ENCODE data around the gene FBXO27.

FBXO27 gene

DNA sequence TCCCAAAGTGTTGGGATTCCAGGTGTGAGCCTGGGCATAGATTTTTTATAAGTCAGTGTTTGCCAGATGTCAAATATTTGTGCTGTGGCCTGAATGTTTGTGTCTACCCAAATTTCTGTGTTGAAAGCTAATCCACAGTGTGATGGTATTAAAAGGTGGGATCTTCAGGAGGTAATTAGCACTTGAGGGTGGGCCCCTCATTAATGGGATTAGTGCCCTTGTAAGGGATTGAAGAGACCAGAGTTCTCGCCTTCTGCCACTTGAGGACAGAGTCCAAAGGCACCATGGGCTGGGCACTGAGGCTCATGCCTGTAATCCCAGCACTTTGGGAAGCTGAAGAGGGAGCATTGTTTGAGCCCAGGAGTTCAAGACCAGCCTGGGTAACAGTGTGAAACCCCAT, 47.1 kb downstream of the FBXO27 start:
- no peak for DNase-seq

DNA sequence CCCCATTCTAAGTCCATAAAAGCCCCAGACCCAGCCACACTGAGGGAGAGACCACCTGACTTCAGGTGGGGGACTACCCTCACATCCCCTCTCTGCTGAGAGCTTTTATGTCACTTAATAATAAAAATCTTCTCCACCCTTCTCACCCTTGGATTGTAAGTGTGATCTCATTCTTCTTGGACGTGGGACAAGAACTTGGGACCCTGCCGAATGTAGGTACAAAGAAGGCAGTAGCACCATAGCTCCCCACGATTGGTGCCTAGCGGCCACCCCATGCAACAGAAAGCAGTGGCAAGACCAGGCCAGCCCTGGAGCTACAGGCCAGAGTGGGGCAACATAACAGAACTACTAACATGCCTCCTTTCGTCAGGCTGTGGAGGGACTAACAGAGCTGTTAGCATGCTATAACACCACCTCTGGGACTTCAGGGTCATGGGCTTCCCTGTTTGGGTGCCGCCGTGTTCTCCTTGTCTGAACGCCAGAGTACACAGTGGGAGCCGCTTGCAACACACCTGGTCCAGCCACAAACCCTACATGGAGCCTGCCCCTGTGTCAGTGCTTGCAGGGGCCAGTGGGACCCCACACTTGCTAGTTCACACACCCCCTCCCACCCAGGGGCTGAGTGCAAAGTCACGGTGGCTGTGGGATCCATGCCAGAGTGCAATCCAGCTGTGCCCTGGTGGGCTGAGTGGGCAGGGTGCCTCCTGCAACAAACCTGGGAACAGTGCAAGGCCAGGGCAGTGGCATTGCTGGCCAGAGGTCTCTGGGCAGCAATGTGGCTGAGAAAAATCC, 51.6 kb downstream of the FBXO27 start:
- no peak for DNase-seq

DNA sequence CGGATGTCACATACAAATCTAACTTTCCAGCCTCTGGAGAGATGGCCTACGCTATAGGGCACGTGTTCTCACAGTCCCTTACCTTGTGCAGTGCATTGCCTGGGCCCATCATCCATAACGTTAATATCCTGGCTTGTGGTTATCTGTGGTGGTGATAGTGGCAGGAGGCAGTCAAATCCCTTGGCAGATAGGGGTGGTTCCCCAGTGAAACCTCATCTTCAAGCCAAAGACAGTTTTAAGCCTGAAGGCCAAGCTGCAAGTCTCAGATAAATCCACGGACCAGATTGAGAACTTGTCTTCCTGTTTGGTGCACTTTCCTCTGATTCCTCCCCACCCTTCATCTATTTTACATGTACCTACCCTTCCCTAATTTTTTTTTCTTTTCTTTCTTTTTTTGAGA, 52.5 kb downstream of the FBXO27 start:
- no peak for DNase-seq

GRCh38 chr19:38978326-38978689, 54.0 kb downstream of the FBXO27 start:
- DNase-seq = no peak

DNA sequence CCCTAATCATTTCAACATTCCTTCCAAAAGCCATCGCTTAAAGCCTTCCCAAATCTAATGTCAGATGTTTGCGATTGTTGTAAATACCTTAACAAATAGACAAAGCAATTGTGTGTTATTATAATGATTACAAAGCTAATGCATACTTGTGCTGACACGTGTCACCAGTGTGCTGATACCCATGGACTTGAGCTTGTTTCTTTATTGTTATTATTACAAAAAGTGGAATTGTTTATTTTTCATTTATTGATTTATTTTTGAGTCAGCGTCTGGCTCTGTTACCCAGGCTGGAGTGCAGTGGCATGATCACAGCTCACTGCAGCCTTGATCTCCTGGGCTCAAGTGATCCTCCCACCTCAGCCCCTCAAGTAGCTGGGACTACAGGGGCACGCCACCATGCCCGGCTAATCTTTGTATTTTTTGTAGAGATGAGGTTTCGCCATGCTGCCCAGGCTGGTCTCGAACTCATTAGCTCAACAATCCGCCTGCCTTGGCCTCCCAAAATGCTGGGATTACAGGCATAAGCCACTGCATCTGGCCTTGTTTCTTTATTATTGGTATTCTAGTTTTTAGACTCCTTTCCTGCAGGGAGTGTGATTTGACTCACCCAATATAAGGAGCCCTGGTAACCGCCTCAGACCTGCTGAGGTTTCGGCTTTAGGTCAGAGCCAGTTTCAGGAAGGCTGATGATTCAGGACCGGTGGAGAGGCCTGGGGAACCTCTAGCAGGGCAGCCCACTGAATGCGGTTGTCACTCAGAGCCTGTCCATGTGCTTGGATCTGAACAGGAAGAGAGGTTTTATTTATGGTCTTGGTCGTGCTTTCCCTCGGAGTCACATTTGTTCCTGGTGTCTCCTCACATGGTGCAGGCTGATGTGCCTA, 54.7 kb downstream of the FBXO27 start:
- no peak for DNase-seq

GRCh38 chr19:38975861-38976271, 56.5 kb downstream of the FBXO27 start:
- DNase-seq = no peak

GRCh38 chr19:38975214-38975860, 57.0 kb downstream of the FBXO27 start, which contains the start of gene FBXO17:
Gene FBXO17, minus strand, starts transcription at chr19:38975742. Its CDS starts 25,423 bp downstream, at chr19:38950319.
- DNase-seq = no peak

- DNase-seq = no peak
Measured at GRCh38 chr19:38974624-38975213, 57.6 kb downstream of the FBXO27 start.
